Left cardiac atrium (tissue), 4 donors: ENCODE data around the gene ADCY3. TPM values are rescaled to one million over a fixed set of nuclear protein-coding genes. Genes with fewer than 3 reads are reported as not detected.

Experiments
- ATAC-seq, 2 donors: fragments of 200-7000 bp; cut with Tn5 transposase; one replicate each; pipeline ENCODE4 v1.9.1; 2020; ENCODE audit warnings: mild to moderate bottlenecking in 2 of 2, moderate library complexity in 2 of 2
- DNase-seq: peaks from one replicate; pipeline ENCODE4 v3.0.0-alpha.2; 2020
- intact Hi-C, 2 donors: fragments of 100-400 bp; cut with DNase I; formaldehyde crosslinking; loops; one replicate each; pipeline versions ENCODE4 v1.14.1 to v1.15.1; 2022 to 2023
- total RNA-seq, 2 donors: library from RNA; stranded (reverse); fragmentation: NEBNext Ultra II Directional; extraction: Animal tissue kit (Norgen Biotek cat#: 25700); gene quantifications; one replicate each; pipeline ENCODE4 v1.2.1, GENCODE V29; 2021
- donor health status: DM: no; HTN: yes; CAD: no.
- donor health status: DM: no; HTN: yes; CAD: no; lungs with severe emphysema.
- donor health status: DM: yes; HTN: yes; CAD: no.
- donor health status: Dilated cardiomyopathy.

Gene ADCY3
- total RNA-seq, 2 donors from 2014 or later: 42.7 to 44.0 TPM

- no peak for DNase-seq
- ATAC-seq: no peak
- intact Hi-C loops: no loop called here
Observed at GRCh38 chr2:24859968-24860600, 60.0 kb downstream of the ADCY3 start.

DNA sequence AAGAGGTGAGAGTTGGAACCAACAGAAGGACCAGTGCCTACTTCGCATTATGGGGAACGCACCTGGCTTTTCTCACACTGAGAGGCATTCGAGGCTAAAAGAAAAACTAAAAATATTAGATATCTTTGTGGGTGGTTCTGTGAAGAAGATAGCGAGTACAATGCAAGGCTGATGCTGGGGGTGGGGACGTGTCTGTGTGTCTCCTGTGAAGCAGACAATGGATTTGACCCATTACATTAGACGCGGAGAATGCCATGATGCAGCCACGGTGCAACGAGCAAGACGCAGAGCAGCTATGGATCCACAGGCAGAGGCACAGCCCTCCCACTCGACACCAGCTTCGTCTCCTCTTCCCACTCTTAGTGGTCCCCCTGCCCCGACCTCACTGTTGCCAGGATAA is 61.0 kb downstream of the ADCY3 start:
- no peak for ATAC-seq
- intact Hi-C loops: no loop called here
- no peak for DNase-seq

GRCh38 chr2:24857746-24858145 is 62.3 kb downstream of the ADCY3 start:
- intact Hi-C loops: no loop called here
- ATAC-seq: no peak
- DNase-seq: no peak

- DNase-seq (no peak), ATAC-seq (peak; percentile 10 to 58)
- intact Hi-C loops: no loop called here
Observed at GRCh38 chr2:24856791-24857211, 63.2 kb downstream of the ADCY3 start.

DNA sequence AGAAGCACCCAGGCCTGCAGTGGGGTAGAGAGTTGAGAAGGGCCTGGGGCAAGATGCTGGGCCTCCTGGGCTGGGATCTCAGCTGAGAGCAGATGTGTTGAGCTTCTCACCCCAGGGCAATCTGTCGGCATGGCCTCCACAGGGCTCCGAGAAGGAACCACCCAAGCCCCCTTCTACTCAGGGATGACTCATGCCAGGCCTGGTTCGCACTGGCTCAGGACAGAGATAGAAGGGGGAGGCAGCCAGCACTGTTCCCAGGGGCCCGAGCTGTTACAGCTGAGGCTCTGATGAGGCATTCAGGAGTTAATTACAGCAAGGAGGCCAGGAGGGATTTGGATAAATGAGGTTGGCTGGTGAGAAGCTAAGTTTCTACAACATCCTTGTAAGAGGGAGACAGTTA is 64.3 kb downstream of the ADCY3 start:
- peak; percentile 76 for DNase-seq
- intact Hi-C loops: no loop called here

GRCh38 chr2:24855022-24855622 is 64.9 kb downstream of the ADCY3 start:
- DNase-seq (no peak), ATAC-seq (peak; percentile 23 to 45)
- intact Hi-C loops: no loop called here

More for the DNA sequence above, 64.3 kb downstream of the ADCY3 start:
- peak; percentile 38 to 83 for ATAC-seq

- ATAC-seq (no peak), DNase-seq (no peak)
- intact Hi-C loops: no loop called here
Observed at GRCh38 chr2:24853996-24854395, 66.0 kb downstream of the ADCY3 start.

GRCh38 chr2:24853046-24853445 is 67.0 kb downstream of the ADCY3 start:
- intact Hi-C loops: no loop called here
- no peak for ATAC-seq
- no peak for DNase-seq

DNA sequence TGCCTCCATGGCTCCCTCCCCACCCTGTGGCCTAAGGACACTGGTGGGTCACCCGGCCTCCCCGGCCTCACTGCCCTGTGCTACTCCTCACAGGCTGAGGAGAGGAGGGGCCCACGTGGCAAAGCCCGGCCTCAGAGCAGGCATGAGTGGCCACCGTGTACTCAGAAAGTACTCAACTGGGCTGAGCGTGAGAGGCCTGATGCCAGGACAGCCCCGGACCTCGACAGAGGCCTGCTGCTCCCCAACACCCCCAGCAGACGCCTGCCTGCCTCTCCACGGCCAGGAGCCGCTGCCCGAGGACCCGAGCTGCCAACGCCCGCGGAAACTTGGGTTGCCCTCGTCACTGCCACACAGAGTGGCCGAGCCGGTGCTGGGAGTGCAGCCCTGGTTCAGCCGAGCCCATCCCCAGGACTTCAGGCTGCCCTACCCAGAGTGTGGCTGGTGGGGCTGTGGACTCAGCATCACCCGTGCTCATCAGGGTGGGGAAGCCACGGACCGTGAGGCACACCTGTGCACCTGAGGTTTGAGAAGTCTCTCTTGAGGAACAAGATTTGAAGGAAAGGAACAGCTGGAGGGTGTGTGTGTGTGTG is 67.5 kb downstream of the ADCY3 start:
- DNase-seq (no peak), ATAC-seq (no peak)
- intact Hi-C loops: no loop called here

DNA sequence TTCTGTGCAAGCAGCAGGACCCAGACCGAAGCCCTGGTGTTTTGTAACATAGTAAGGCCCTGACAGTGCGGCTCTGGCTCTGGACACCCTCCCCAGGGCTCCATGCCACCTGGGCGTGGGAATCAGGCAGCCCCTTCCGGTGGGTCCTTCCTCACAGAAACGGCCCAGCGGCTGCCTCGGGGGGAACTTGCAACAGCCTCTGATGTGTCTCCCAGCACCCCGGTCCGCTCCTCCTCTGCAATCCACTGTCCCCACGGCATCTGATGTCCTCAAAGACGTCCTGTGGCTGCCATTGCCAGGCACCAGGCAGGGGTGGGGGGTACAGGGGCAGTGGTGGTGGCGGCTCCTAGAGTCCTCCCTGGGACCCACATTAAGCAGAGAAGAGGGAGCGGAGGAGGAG is 68.0 kb downstream of the ADCY3 start:
- intact Hi-C loops: no loop called here
- no peak for DNase-seq
- no peak for ATAC-seq

DNA sequence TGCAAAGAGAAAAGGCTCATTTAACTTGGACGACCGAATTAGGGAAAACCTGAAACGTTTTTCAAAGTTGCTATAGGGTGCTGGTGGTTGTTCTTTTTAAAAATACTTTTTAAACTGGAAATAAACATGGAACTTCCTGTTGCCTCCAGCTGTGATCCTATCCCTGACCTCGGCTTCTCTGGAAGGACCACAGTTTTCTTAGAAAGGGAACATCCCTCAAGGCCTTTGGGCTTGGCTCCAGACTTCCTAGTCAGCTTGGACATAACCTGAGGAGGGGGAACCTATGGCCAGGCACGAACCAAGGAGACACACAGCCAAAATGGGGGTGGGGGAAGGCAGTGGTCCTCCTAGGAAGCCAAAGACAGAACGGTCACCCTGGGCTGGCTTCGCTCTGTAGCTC is 69.1 kb downstream of the ADCY3 start:
- intact Hi-C loops: no loop called here
- DNase-seq (no peak), ATAC-seq (no peak)

- intact Hi-C loops: no loop called here
- ATAC-seq (no peak), DNase-seq (no peak)
Observed at GRCh38 chr2:24845691-24846090, 74.3 kb downstream of the ADCY3 start.

DNA sequence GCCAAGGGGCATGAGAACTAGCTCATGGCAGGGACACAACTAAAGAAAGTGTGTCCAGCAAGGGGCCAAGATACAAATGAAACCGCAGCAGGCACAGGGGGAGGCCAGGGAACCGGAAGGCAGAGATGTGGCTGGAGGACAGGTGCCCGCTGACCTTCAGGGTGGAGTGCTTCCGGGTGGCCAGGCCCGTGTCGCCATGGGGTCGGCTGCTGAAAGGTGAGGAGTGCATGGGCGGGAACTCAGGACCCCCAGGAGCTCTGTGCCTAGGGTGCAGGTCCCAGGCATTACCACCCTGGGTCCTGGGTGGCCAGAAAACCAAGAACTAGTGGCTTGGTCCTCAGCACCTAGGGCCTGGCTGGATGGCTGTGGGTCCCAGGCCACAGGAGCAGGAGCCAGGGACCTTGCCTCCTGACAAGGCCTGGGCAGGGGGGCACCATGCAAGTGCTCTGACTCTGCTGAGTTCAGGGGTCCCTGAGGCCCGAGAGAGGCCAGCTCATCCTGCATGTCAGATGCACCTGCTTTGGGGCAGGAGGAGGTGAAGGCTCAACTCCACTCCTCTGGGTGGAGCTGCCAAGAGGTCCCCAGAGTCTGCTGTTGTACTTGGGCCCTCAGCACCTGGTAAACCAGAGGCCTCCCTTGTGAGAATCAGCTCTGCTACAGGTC is 75.9 kb downstream of the ADCY3 start:
- intact Hi-C loops: no loop called here
- ATAC-seq: no peak
- no peak for DNase-seq

- intact Hi-C loops: no loop called here
- ATAC-seq (no peak), DNase-seq (no peak)
Observed at GRCh38 chr2:24843330-24843860, 76.6 kb downstream of the ADCY3 start.

GRCh38 chr2:24842081-24843050 is 77.7 kb downstream of the ADCY3 start:
- intact Hi-C loops: no loop called here
- no peak for DNase-seq
- no peak for ATAC-seq

- intact Hi-C loops: no loop called here
- DNase-seq: no peak
Observed at GRCh38 chr2:24840962-24841945, 78.8 kb downstream of the ADCY3 start.

DNA sequence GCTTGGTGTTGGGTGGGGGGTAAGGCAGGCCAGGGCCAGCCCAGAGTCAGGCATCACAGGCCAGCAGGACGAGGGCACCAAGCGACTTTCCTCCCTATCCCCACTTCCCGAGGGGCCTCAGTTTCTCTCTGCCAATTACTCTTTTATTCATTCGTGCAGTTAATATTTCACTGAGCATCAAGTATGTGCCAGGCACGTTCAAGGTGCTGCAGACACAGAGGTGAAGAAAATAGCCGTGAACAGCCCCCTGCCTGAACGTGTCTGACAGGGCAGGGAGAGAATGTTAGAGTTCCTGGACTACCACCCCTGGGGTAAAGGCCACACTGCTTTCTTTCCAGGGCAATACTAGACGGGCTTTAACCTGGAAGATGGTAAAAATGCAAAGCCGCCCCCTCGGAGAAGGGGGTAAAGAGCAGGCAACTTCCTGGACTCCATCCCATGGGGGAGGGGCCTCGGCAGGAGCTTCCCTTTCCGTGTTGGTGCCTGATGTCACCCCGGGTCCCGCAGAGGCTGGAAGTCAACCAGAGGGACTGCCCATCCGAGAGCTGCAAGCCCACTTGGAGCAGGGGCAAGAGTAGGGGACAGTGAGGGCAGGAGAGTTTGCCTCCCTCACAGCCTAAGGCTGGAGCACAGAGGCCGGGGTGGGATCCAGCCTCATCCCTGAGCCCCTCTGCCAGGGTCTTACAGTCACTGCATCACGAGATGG is 79.7 kb downstream of the ADCY3 start:
- DNase-seq: no peak

More at GRCh38 chr2:24840962-24841945, 78.8 kb downstream of the ADCY3 start:
- ATAC-seq: no peak

More for the DNA sequence above, 79.7 kb downstream of the ADCY3 start:
- ATAC-seq: no peak
- intact Hi-C loops: no loop called here
